Hematopoietic multipotent progenitor cell treated with erythropoietin and hydrocortisone succinate and interleukin-3 and kit ligand, for 17 days (in vitro differentiated cells): Measurements from ENCODE around the gene EMC8.
"Not testable (repeated sequence)": the region's sequence is repeated elsewhere in the genome, so short reads cannot be mapped to it uniquely, and the experiment has no call there.

ENCODE experiments used
- DNase-seq: peaks from one replicate; pipeline ENCODE4 v3.0.0-alpha.2; 2015; ENCODE audit warnings: low spot score

The EMC8 gene

GRCh38 chr16:85835227-85835751, 35.9 kb upstream of the EMC8 start:
- no peak for DNase-seq

GRCh38 chr16:85834741-85835140, 35.4 kb upstream of the EMC8 start:
- DNase-seq: no peak

DNA sequence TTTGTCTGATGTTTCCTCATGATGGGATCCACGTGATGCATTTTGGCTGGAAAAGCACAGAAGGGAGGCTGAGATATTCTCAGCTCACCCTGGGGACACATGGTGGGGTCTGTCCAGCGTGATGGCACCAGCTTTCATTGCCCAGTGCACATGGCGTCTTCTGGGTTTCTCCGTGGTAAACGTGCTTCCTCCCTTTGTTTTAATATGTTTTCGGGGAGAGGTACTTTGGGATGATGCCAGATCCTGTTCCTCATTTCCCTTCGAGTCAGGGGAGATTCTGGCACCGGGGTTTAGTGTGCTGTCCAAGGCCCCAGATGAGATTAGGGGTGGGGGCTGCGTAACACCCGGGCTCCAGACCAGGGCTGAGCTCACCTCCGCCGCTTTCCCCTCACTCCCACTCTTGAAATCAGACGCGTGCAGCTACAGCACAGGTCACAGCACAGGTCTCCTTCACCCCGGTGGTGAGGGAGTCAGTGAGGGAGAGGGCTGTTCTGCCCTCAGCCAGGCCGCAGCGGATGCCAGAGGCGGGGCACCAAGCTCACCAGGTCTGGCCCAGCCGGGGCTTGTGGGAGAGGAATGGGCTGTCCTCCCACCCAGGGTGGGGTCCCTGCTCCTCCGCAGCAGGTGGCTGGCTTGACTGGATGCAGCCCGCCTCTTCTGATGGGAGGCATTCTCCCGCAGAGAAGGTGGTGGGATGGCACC, 34.0 kb upstream of the EMC8 start:
- DNase-seq: no peak

GRCh38 chr16:85832570-85833218, 33.4 kb upstream of the EMC8 start:
- no peak for DNase-seq

- DNase-seq: no peak
These were observed 31.5 kb upstream of the EMC8 start for GRCh38 chr16:85830821-85831220.

DNA sequence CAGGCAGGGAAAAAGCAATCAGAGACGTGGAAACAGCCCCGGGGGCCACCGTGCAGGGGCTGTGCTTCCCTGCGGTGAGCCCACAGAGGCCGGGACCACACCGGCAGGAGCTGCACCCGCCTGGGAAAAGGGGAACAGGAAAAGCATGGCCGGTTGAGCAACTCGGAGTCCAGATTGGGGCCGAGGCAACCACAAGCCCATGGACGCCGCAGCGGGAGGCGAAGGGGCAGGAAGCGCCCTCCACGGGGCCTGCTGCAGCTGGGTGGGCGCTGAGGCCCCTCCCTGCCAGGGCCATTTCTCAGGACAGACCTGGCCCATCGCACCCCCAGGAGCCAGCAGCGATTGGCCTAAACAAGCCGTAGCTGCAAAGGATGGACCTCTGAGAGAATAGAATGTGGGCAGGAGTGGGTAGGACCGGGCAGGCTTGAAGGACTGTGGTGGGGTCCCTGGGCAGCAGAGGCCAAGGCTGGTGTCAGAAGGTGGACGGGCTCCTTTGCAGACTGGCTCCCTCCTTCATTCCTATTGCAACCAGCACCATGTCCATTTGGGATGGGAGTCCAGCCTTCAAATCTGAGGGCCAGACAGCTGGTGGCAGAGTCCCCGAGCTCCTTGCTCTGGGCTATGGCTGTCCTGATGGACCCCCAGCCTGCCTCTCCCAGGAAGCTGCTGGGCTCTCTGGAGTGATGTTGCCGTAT, 30.6 kb upstream of the EMC8 start:
- no peak for DNase-seq

DNA sequence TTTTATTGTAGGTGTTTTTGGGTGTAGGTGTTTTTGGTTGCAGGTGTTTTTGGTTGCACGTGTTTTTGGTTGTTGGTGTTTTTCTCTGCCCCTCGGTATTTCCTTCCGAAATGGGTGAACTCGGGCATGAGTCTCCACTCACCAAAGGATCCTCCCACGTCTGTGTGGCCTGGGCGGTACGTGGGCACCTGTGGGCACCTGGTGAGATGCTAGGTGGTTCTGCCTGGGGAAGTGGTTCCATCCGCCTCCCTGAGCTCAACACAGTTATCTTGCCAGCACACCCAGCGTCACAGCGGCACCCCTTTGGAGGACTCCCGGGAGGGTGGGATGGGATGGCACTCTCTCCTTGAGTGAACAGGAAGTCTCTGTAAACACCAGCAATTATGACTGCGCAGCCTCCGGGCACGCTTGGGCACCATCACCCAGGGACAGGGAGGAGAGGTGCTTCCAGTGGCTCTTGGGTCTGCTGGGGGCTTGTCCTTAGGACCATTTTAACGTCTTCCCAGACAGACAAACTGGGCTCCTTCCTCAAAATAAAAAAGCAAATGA, 29.9 kb upstream of the EMC8 start:
- no peak for DNase-seq

GRCh38 chr16:85828166-85828565, 28.8 kb upstream of the EMC8 start:
- DNase-seq: no peak

DNA sequence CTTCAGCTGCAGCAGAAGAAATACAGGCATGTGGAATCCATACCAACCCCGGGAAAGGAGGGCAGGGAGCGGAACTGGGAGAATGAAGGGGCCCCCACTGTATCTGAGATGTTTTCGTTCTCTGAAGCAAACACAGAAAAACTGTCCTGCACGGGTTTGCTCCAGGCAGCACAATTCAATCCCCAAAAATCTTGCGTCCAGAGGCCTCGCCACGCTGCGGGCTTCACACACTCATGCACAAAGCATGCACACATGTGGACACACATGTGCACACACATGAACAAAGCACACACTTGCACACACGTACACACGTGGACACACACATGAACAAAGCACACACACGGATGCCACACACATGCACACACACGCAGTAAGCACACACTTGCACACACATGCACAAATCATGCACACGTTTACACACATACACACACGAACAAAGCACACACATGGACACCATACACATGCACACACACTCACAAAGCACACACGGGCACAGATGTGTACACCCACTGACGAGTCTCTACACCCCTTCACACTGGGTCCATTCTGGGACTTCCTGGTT, 27.4 kb upstream of the EMC8 start:
- no peak for DNase-seq

- no peak for DNase-seq
These were observed 26.0 kb upstream of the EMC8 start for GRCh38 chr16:85825326-85825725.

- no peak for DNase-seq
These were observed 25.1 kb upstream of the EMC8 start for GRCh38 chr16:85824161-85825135.

DNA sequence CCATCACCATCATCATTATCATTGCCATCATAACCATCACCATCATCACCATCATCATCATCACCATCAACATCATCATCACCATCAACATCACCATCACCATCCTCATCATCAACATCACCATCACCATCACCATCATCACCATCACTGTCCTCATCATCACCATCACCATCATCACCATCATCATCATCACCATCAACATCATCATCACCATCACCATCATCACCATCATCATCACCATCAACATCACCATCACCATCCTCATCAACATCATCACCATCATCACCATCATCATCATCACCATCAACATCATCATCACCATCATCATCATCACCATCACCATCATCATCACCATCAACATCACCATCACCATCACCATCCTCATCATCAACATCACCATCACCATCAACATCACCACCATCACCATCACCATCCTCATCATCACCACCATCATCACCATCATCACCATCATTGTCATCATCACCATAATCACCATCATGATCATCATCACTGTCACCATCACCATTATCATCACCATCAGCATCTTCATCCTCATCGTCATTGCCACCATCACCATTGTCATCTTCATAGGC, 24.1 kb upstream of the EMC8 start:
- DNase-seq: no peak

GRCh38 chr16:85822145-85822544, 22.8 kb upstream of the EMC8 start:
- no peak for DNase-seq

- DNase-seq: peak; percentile 48
These were observed 22.2 kb upstream of the EMC8 start for GRCh38 chr16:85821390-85822135.

GRCh38 chr16:85820604-85821372, 21.4 kb upstream of the EMC8 start:
- no peak for DNase-seq

GRCh38 chr16:85819771-85820170, 20.4 kb upstream of the EMC8 start:
- DNase-seq: no peak

GRCh38 chr16:85819245-85819644, 19.9 kb upstream of the EMC8 start:
- peak; percentile 75 for DNase-seq

- DNase-seq: not testable (repeated sequence)
These were observed 17.9 kb upstream of the EMC8 start for GRCh38 chr16:85817195-85817594.

- DNase-seq: no peak
These were observed 16.8 kb upstream of the EMC8 start for GRCh38 chr16:85816159-85816558.
